K562 (cell line): Measurements from ENCODE around the gene POLR1B. TPM values are rescaled to one million over a fixed set of nuclear protein-coding genes. Genes with fewer than 3 reads are reported as not detected.

Experiments used
- ATF7 ChIP-seq: fragments of 450-650 bp; IDR thresholded peaks from 2 replicates; pipeline ENCODE4 v1.7.1; 2014; ENCODE audit warnings: mild to moderate bottlenecking, moderate library complexity
- BRD9 ChIP-seq: fragments of 450-650 bp; IDR thresholded peaks from 2 replicates; pipeline ENCODE4 v1.6.1; 2018; ENCODE audit warnings: low read depth; ENCODE audit not compliant: partially characterized antibody
- CAMTA2 ChIP-seq: fragments of 250-450 bp; sonication (Bioruptor Pico); conservative IDR thresholded peaks from 2 replicates; pipeline ENCODE4 v1.5.1; 2022
- EWSR1 ChIP-seq: fragments of 450-650 bp; IDR thresholded peaks from 2 replicates; pipeline ENCODE4 v1.6.1; 2018; ENCODE audit warnings: borderline replicate concordance, mild to moderate bottlenecking, low read depth, moderate library complexity; ENCODE audit not compliant: partially characterized antibody
- FOXP1 ChIP-seq: sonication (generic); formaldehyde crosslinking; IDR thresholded peaks from 2 replicates; pipeline ENCODE4 v1.8.0; 2022; ENCODE audit warnings: mild to moderate bottlenecking, missing genetic modification reagents
- NBN ChIP-seq: fragments of 450-650 bp; IDR thresholded peaks from 2 replicates; pipeline ENCODE4 v1.6.1; 2016; ENCODE audit warnings: low read depth, mild to moderate bottlenecking
- POLR2AphosphoS5 ChIP-seq: IDR thresholded peaks from 2 replicates; pipeline ENCODE4 v1.6.1; 2011; ENCODE audit warnings: mild to moderate bottlenecking, low read depth, low read length, moderate library complexity; ENCODE audit not compliant: control insufficient read depth, insufficient read depth
- SMARCE1 ChIP-seq: fragments of 450-650 bp; IDR thresholded peaks from 2 replicates; pipeline ENCODE4 v1.7.1; 2016; ENCODE audit warnings: mild to moderate bottlenecking
- SOX6 ChIP-seq: fragments of 450-650 bp; IDR thresholded peaks from 2 replicates; pipeline ENCODE4 v1.6.1; 2014; ENCODE audit warnings: mild to moderate bottlenecking
- ZC3H4 ChIP-seq: sonication (generic); formaldehyde crosslinking; IDR thresholded peaks from 2 replicates; pipeline ENCODE4 v1.9.0; 2021; ENCODE audit warnings: missing genetic modification reagents, borderline replicate concordance
- ZNF232 ChIP-seq: sonication (generic); formaldehyde crosslinking; IDR thresholded peaks from 2 replicates; pipeline ENCODE4 v1.8.0; 2022; ENCODE audit warnings: mild to moderate bottlenecking, missing genetic modification reagents
- ZZZ3 ChIP-seq: fragments of 450-650 bp; IDR thresholded peaks from 2 replicates; pipeline ENCODE4 v1.6.1; 2016; ENCODE audit warnings: antibody characterized with exemption, mild to moderate bottlenecking, moderate library complexity
- polyA plus RNA-seq, 8 experiments: library from polyadenylated mRNA; depleted of rRNA in 4 of 8; stranded (reverse) in 5 of 8; unstranded in 3 of 8; fragments of >200 nt; fragmentation: Nextera tagmentation in 2 of 8; fragmentation: Illumina TruSeq in 1 of 8; extraction: Ambion mirVana in 2 of 8; extraction: Trizol in 1 of 8; gene quantifications; 2 replicates each; pipeline versions ENCODE4 v1.2.1 to v1.2.3, GENCODE V29; 2011 to 2014; ENCODE audit warnings: inconsistent platforms in 1 of 8, missing spikeins in 1 of 8
- total RNA-seq, 7 experiments: library from RNA; depleted of rRNA in 6 of 7; stranded (reverse); fragments of >200 nt in 6 of 7; fragmentation: Illumina TruSeq in 2 of 7; extraction: Trizol in 2 of 7; gene quantifications; 2 replicates each; pipeline versions ENCODE4 v1.2.1 to v1.2.3, GENCODE V29; 2011 to 2021; ENCODE audit warnings: low replicate concordance in 1 of 7

POLR1B gene
- total and polyA plus RNA-seq, 9 of the 15 experiments (the other 6 are each of a cell fraction or from before 2014, with no cell fraction given): 19.8 to 55.1 (median 40.2) TPM

GRCh38 chr2:112583497-112584133 is 41.4 kb downstream of the POLR1B start (continued):
- TF ChIP-seq ATF7 (peak; percentile 91), FOXP1 (CRISPR knock-in tag) (0 out of 2 replicates have a peak, but pooled peaks have one; percentile 15), POLR2AphosphoS5 (peak; percentile 21; the same call in 1 of the 2 replicates), CAMTA2 (CRISPR knock-in tag) (no peak), EWSR1 (no peak), SOX6 (peak; percentile 17; the same call in 1 of the 2 replicates), SMARCE1 (0 out of 2 replicates have a peak, but pooled peaks have one; percentile 7), ZC3H4 (peak; percentile 92), NBN (0 out of 2 replicates have a peak, but pooled peaks have one; percentile 20), BRD9 (peak; percentile 23), ZZZ3 (no peak), ZNF232 (CRISPR knock-in tag) (0 out of 2 replicates have a peak, but pooled peaks have one; percentile 9)
